ENCODE measurements around the gene GTPBP10.
"Not testable (repeated sequence)": the region's sequence is repeated elsewhere in the genome, so short reads cannot be mapped to it uniquely, and the experiment has no call there.

GTPBP10 gene

GRCh38 chr7:90350032-90350431 is 3.5 kb downstream of the GTPBP10 start:
- DNase-seq (ENCODE audit: extremely low read depth in 1 of 2, low read depth in 1 of 2): not testable (repeated sequence)

- no peak for DNase-seq (ENCODE audit: extremely low read depth in 1 of 2, low read depth in 1 of 2)
Measured at GRCh38 chr7:90351987-90352386, 5.5 kb downstream of the GTPBP10 start.

GRCh38 chr7:90383422-90383821 is 36.9 kb downstream of the GTPBP10 start:
- DNase-seq (ENCODE audit: extremely low read depth in 1 of 2, low read depth in 1 of 2): no peak

- no peak for DNase-seq (ENCODE audit: extremely low read depth in 1 of 2, low read depth in 1 of 2)
Measured at GRCh38 chr7:90383861-90384260, 37.3 kb downstream of the GTPBP10 start.

GRCh38 chr7:90384433-90384832 is 37.9 kb downstream of the GTPBP10 start:
- DNase-seq (ENCODE audit: extremely low read depth in 1 of 2, low read depth in 1 of 2): no peak

- no peak for DNase-seq (ENCODE audit: extremely low read depth in 1 of 2, low read depth in 1 of 2)
Measured at GRCh38 chr7:90387470-90388240, 41.1 kb downstream of the GTPBP10 start.

GRCh38 chr7:90390926-90391325 is 44.4 kb downstream of the GTPBP10 start:
- no peak for DNase-seq (ENCODE audit: extremely low read depth in 1 of 2, low read depth in 1 of 2)

GRCh38 chr7:90391488-90391887 is 45.0 kb downstream of the GTPBP10 start:
- no peak for DNase-seq (ENCODE audit: extremely low read depth in 1 of 2, low read depth in 1 of 2)

GRCh38 chr7:90396420-90396819 is 49.9 kb downstream of the GTPBP10 start:
- DNase-seq (ENCODE audit: extremely low read depth in 1 of 2, low read depth in 1 of 2): no peak

GRCh38 chr7:90401989-90402388 is 55.5 kb downstream of the GTPBP10 start:
- DNase-seq (ENCODE audit: extremely low read depth in 1 of 2, low read depth in 1 of 2): no peak

- DNase-seq (ENCODE audit: extremely low read depth in 1 of 2, low read depth in 1 of 2): no peak
Measured at GRCh38 chr7:90402785-90403173, 56.3 kb downstream of the GTPBP10 start.

GRCh38 chr7:90403174-90404113 is 56.9 kb downstream of the GTPBP10 start, which contains the start of gene CLDN12:
Gene CLDN12 (plus strand): TSS chr7:90403461. CDS start chr7:90412677, 9,216 bp downstream.
- DNase-seq (ENCODE audit: extremely low read depth in 1 of 2, low read depth in 1 of 2): peak; percentile 49 to 68

- no peak for DNase-seq (ENCODE audit: extremely low read depth in 1 of 2, low read depth in 1 of 2)
Measured at GRCh38 chr7:90404777-90405176, 58.3 kb downstream of the GTPBP10 start.

- DNase-seq (ENCODE audit: extremely low read depth in 1 of 2, low read depth in 1 of 2): no peak
Measured at GRCh38 chr7:90407484-90407821, 60.9 kb downstream of the GTPBP10 start.

- no peak for DNase-seq (ENCODE audit: extremely low read depth in 1 of 2, low read depth in 1 of 2)
Measured at GRCh38 chr7:90408142-90408541, 61.6 kb downstream of the GTPBP10 start.

GRCh38 chr7:90409667-90410066 is 63.2 kb downstream of the GTPBP10 start:
- no peak for DNase-seq (ENCODE audit: extremely low read depth in 1 of 2, low read depth in 1 of 2)

- DNase-seq (ENCODE audit: extremely low read depth in 1 of 2, low read depth in 1 of 2): no peak
Measured at GRCh38 chr7:90411510-90411909, 65.0 kb downstream of the GTPBP10 start.

GRCh38 chr7:90412458-90413184 is 66.1 kb downstream of the GTPBP10 start:
- no peak for DNase-seq (ENCODE audit: extremely low read depth in 1 of 2, low read depth in 1 of 2)

- DNase-seq (ENCODE audit: extremely low read depth in 1 of 2, low read depth in 1 of 2): no peak
Measured at GRCh38 chr7:90413185-90413528, 66.6 kb downstream of the GTPBP10 start.

GRCh38 chr7:90421651-90422050 is 75.1 kb downstream of the GTPBP10 start:
- no peak for DNase-seq (ENCODE audit: extremely low read depth in 1 of 2, low read depth in 1 of 2)

GRCh38 chr7:90424720-90425119 is 78.2 kb downstream of the GTPBP10 start:
- no peak for DNase-seq (ENCODE audit: extremely low read depth in 1 of 2, low read depth in 1 of 2)

Measured in activated CD8-positive, alpha-beta memory T cell treated with anti-CD3 and anti-CD28 coated beads for 1 hour (primary cell).